Activated CD8-positive, alpha-beta memory T cell treated with anti-CD3 and anti-CD28 coated beads, Interleukin-2, amount 10 ng/mL, durations not matched to agents 7 days and 5 days (primary cell): ENCODE measurements around the gene TAF1D. TPM values are rescaled to one million over a fixed set of nuclear protein-coding genes. Genes with fewer than 3 reads are reported as not detected.

Experiments used
- ATAC-seq: fragments of 150-1000 bp; cut with Tn5 transposase; one replicate; pipeline ENCODE4 v1.10.0; 2021; ENCODE audit warnings: moderate library complexity
- CTCF ChIA-PET: fragments of 350-600 bp; sonication (Branson Sonifier 250); formaldehyde crosslinking; loops from one replicate; lab custom pipeline; 2021; ENCODE audit warnings: antibody characterized with exemption; lab: Charles Lee
- DNase-seq: peaks from one replicate; pipeline ENCODE4 v3.0.0-alpha.2; 2020
- H3K27ac Mint-ChIP-seq: one replicate; pipeline ENCODE4 v1.8.0; 2021; ENCODE audit warnings: mild to moderate bottlenecking, mixed read lengths
- H3K27me3 Mint-ChIP-seq: one replicate; pipeline ENCODE4 v1.8.0; 2021; ENCODE audit warnings: mixed read lengths
- H3K36me3 Mint-ChIP-seq: one replicate; pipeline ENCODE4 v1.8.0; 2021; ENCODE audit warnings: mild to moderate bottlenecking, mixed read lengths
- H3K4me1 Mint-ChIP-seq: one replicate; pipeline ENCODE4 v1.8.0; 2021; ENCODE audit warnings: mixed read lengths
- H3K4me3 Mint-ChIP-seq: one replicate; pipeline ENCODE4 v1.8.0; 2021; ENCODE audit warnings: mild to moderate bottlenecking, moderate library complexity, mixed read lengths
- H3K9me3 Mint-ChIP-seq: one replicate; pipeline ENCODE4 v1.8.0; 2022; ENCODE audit warnings: low read depth, mixed read lengths
- total RNA-seq, 2 experiments: library from RNA; stranded (reverse); gene quantifications; one replicate each; pipeline ENCODE4 v1.2.3, GENCODE V29; 2021

Gene TAF1D
- total RNA-seq, 2 experiments from 2014 or later, result 201 to 221 TPM

DNA sequence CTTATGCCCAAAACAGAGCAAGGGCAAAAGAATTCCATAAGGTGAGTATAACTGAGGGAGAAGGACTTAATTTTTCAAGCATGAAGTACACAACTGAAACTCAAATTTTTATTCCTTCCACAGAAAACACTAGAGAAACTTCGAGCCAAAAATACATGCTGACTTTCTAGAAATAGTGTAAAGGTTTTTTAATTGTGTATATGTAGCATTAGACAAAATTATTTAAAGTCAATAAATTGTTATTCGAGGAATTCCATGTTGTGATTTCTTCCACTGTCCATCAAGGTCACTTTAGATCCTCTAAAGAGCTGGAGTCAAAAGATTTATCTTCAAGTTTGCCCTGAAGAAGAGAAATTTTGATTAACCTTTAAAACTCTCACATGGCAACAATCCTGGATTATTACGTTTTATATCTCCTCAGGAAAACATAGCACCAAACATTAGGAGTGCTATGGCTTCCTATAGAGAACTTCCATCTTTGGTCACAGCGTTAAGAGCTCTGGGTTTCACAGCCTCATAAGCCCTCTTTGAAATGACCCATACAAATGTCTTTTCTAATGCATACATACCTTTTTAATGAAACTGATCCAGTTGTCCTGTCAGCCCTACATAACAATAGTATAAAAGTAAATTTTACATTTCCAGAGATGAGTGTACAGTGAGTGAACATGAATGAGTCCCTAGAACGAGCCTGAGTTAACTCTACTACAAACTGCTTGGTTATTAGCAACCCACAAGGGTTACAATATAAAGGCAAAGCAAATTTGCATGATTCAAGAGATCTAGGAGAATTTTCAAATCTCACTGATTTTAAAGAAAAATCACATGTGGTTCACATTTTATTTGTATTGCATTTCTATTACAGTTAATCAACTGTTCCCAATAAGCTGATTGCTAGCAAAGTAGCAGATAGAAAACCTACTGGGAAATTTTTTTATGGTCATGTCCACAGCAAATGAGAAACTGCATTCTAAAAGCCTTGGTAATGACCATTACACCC is 10.9 kb downstream of the TAF1D start:
- Mint-ChIP-seq H3K36me3 (peaks cover 75% of the 10 kb centered on the region), H3K4me3 (no peak overlapping the region), H3K9me3 (no peaks in the 10 kb centered on the region), H3K4me1 (peaks cover 36% of the 10 kb centered on the region), H3K27me3 (no peaks in the 10 kb centered on the region), H3K27ac (peak overlapping the region; percentile 73)
- CTCF ChIA-PET, result interaction anchor here (1.8 kb wide), 1 partner anchor 9 kb away, joined by 5 read pairs; no protein-coding TSS in a partner anchor
- DNase-seq (no peak), ATAC-seq (no peak)

DNA sequence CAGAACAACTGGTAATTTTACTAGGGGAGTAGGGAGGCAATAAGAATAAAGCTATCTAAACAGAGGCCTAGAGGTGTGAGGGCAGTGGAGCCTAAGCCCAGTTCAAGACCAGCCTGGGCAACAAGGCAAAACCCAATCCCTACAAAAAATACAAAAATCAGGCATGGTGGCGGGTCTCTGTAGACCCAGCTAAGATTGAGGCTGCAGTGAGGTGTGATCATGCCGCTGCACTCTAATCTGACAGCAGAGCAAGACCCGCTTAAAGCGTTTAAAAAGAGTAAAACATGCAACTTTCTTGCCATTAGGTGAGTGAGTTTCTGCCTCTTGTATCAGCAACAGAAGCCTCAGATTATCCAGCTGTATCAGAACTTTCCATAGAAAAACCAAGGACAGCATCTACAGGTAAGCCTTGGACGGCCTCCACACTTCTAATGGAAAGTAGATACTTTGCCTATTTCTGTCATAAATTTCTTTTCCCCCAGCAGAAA is 12.1 kb downstream of the TAF1D start:
- DNase-seq (no peak), ATAC-seq (no peak)
- Mint-ChIP-seq H3K4me3 (no peak overlapping the region), H3K27me3 (no peaks in the 10 kb centered on the region), H3K4me1 (peaks cover 24% of the 10 kb centered on the region), H3K27ac (peak overlapping the region; percentile 58), H3K9me3 (no peaks in the 10 kb centered on the region), H3K36me3 (peaks cover 70% of the 10 kb centered on the region)
- CTCF ChIA-PET, result no interaction called here

DNA sequence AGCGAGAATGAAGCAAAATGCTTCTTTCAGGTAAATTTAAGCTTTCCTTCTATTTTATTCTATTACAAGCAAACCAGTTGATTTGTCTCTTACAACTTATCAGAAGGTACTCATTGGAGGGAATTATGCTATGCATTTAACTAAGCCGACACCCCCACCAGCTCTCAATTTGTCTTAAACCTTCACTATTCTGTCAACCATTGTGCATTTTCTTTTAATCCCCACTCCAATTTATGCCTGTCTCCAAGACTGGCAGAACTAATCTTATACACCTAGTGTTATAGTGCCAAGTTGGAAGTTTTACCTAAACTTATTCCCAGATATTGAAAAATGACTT is 12.5 kb downstream of the TAF1D start:
- CTCF ChIA-PET, result no interaction called here
- no peak for ATAC-seq
- Mint-ChIP-seq H3K36me3 (peaks cover 70% of the 10 kb centered on the region), H3K9me3 (no peaks in the 10 kb centered on the region), H3K4me3 (no peak overlapping the region), H3K27me3 (no peaks in the 10 kb centered on the region), H3K27ac (peak overlapping the region; percentile 58), H3K4me1 (peaks cover 21% of the 10 kb centered on the region)
- DNase-seq, result no peak

DNA sequence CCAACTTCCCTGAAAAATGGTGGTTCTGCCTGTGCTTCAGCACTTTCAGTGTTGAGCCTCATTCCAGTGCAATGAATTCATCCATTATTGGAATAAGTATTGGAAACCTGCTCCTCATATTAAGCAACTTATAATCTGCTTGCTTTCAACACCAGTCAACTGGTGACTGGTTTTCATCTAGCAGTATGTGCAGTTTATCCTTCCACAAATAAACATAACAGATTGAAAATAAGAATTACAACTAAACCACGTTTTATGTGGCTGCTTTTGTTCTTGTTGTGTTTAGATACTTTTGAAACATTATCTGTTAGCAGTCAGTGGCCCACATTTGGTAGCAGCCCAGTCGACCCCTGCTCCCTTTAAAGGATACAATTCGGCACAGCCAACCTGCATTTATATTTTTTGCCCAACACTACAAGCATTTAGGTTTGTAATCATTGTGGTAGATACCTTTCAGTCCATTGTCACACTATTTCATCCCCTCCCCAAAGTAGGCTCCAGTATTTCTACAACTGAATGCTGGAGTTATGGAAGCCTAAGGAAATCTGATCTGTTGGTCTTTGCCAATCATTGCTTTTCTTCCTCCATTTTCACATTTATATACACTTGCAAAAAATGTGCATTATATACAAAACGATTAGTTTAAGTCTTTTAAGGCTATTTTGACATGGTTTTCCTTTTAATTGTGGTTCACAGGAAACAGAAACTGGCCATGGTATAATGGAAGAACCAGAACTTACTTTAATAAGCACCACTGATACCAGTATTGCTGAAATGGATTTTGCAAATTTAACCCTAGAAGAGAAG is 13.1 kb downstream of the TAF1D start:
- Mint-ChIP-seq H3K27me3 (no peaks in the 10 kb centered on the region), H3K4me3 (no peak overlapping the region), H3K27ac (peak overlapping the region; percentile 58), H3K9me3 (no peaks in the 10 kb centered on the region), H3K36me3 (peaks cover 69% of the 10 kb centered on the region), H3K4me1 (peaks cover 17% of the 10 kb centered on the region)
- no peak for ATAC-seq
- DNase-seq, result no peak
- CTCF ChIA-PET, result no interaction called here

DNA sequence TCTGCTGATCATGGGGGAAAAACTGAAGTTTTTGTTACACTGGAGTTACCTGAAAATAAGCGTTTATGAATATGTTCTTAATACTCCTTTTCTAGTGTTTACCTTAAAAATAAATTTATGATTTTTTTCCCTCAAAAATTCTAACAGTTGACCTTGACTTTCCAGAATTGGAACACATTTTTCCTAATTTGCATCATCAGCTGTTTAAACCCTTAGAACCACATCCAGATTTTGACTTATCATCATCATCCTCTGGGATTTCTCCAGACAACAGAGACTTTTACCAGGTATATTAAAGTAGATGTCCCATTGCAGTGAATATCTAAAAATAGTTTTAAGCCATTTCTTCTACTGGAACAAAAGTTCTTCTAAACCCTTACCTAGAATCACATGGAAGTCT is 17.2 kb downstream of the TAF1D start:
- H3K27ac Mint-ChIP-seq, result no peak overlapping the region
- ATAC-seq, result no peak
- no peak overlapping the region for H3K4me3 Mint-ChIP-seq
- no peak for DNase-seq
- no peaks in the 10 kb centered on the region for H3K9me3 Mint-ChIP-seq
- CTCF ChIA-PET, result interaction anchor here (0.9 to 1.2 kb wide), 2 partner anchors 18 to 788 kb away, joined by 3 read pairs; partner anchors contain the start of gene C11orf97
- H3K4me1 Mint-ChIP-seq, result peaks cover 11% of the 10 kb centered on the region
- no peaks in the 10 kb centered on the region for H3K27me3 Mint-ChIP-seq
- H3K36me3 Mint-ChIP-seq, result peaks cover 65% of the 10 kb centered on the region

DNA sequence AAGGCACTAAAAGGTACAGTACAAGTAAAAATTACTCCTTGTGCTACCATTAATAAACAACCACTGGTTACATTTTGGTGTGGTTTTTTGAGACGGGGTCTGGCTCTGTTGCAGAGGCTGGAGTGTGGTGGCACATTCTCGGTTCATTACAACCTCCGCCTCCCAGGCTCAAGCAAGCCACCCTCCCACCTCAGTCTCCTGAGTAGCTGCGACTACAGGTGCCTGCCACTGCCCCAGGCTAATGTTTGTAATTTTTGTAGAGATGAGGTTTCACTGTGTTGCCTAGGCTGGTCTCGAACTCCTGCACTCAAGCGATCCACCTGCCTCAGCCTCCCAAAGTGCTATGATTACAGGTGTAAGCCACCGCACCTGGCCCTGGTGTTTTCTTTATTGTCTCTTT is 20.8 kb downstream of the TAF1D start:
- H3K4me3 Mint-ChIP-seq, result no peak overlapping the region
- no peak overlapping the region for H3K27ac Mint-ChIP-seq

DNA sequence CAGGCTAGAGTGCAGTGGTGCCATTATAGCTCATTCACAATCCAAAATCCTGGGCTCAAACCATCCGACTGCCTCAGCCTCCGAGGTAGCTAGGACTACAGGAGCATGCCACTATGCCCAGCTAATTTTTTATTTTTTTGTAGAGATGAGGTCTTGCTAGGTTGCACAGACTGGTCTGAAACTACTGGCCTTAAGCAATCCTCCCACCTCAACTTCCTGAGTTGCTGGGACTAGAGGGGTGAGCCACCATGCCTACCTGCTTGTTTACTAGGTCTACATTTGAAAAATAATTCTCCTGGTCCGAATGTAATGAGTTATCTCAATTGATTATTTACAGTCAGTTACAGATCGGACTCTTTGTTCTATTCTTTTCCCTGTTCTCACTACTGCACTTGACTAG is 22.0 kb downstream of the TAF1D start:
- CTCF ChIA-PET, result interaction anchor here (0.8 to 1.4 kb wide), 3 partner anchors 19 to 71 kb away, joined by 3 to 4 read pairs (median 3); partner anchors contain the start of genes C11orf54 and TAF1D
- H3K27me3 Mint-ChIP-seq, result no peaks in the 10 kb centered on the region
- H3K9me3 Mint-ChIP-seq, result no peaks in the 10 kb centered on the region
- DNase-seq, result no peak
- ATAC-seq, result no peak
- H3K36me3 Mint-ChIP-seq, result peaks cover 74% of the 10 kb centered on the region
- peaks cover 26% of the 10 kb centered on the region for H3K4me1 Mint-ChIP-seq
- H3K4me3 Mint-ChIP-seq, result no peak overlapping the region
- peak overlapping the region; percentile 43 for H3K27ac Mint-ChIP-seq

More for the DNA sequence above, 20.8 kb downstream of the TAF1D start:
- Mint-ChIP-seq H3K36me3 (peaks cover 70% of the 10 kb centered on the region), H3K4me1 (peaks cover 26% of the 10 kb centered on the region), H3K27me3 (no peaks in the 10 kb centered on the region), H3K9me3 (no peaks in the 10 kb centered on the region)
- DNase-seq, result no peak
- no peak for ATAC-seq
- CTCF ChIA-PET, result no interaction called here

DNA sequence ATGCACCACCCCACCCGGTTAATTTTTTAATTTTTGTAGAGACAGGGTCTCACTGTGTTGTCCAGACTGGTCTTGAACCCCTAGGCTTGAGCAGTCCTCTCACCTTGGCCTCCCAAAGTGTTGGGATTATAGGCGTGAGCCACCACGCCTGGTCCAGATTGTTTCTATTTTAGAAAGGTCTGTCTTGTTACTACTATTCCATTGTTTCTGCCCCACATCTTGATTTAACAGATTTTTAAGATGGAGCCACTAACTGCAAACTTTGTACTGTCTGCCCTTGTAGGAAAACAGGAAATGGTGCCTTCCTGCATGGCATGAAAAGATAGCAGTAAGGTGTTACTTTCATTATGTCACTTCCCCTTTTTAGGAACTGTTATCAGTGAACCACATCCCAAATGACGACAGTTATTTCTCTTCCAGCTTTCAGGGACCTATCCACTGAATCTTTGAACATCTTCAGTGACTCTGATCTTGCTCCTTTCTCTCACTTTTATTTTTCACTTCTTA is 23.2 kb downstream of the TAF1D start:
- peaks cover 76% of the 10 kb centered on the region for H3K36me3 Mint-ChIP-seq

DNA sequence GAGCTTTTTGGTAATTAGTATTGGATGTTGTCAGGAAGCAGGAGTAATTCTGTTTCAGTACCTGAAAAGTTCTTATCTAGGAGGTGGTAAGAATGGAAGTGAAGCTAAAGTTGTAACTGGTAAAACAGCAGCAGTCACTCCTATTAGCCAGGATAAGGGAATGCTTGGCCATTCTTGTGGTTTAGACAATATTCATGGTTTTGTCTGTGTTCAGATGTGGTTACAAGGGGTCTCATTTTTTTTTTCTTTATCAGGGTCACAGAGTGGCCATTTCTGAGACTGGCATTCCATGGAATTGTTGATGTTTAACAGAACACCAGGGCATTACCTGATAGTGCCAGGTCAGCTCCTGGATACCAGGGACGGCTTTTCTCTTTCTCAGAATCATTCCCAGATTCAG is 23.8 kb downstream of the TAF1D start:
- peaks cover 23% of the 10 kb centered on the region for H3K4me1 Mint-ChIP-seq
- CTCF ChIA-PET, result interaction anchor here (0.8 to 0.9 kb wide), 2 partner anchors 10 to 15 kb away, joined by 3 read pairs; no protein-coding TSS in a partner anchor
- no peaks in the 10 kb centered on the region for H3K27me3 Mint-ChIP-seq
- H3K36me3 Mint-ChIP-seq, result peaks cover 77% of the 10 kb centered on the region
- ATAC-seq (no peak), DNase-seq (no peak)
- H3K4me3 Mint-ChIP-seq, result no peak overlapping the region
- peak overlapping the region; percentile 78 for H3K27ac Mint-ChIP-seq
- no peaks in the 10 kb centered on the region for H3K9me3 Mint-ChIP-seq

More for the DNA sequence above, 23.2 kb downstream of the TAF1D start:
- CTCF ChIA-PET, result interaction anchor here (0.9 to 1.4 kb wide), 2 partner anchors 16 to 18 kb away, joined by 3 read pairs; no protein-coding TSS in a partner anchor
- Mint-ChIP-seq H3K4me1 (peaks cover 24% of the 10 kb centered on the region), H3K27me3 (no peaks in the 10 kb centered on the region), H3K27ac (peak overlapping the region; percentile 78), H3K4me3 (peak overlapping the region; percentile 1), H3K9me3 (no peaks in the 10 kb centered on the region)
- no peak for DNase-seq
- ATAC-seq, result peak; percentile 47

DNA sequence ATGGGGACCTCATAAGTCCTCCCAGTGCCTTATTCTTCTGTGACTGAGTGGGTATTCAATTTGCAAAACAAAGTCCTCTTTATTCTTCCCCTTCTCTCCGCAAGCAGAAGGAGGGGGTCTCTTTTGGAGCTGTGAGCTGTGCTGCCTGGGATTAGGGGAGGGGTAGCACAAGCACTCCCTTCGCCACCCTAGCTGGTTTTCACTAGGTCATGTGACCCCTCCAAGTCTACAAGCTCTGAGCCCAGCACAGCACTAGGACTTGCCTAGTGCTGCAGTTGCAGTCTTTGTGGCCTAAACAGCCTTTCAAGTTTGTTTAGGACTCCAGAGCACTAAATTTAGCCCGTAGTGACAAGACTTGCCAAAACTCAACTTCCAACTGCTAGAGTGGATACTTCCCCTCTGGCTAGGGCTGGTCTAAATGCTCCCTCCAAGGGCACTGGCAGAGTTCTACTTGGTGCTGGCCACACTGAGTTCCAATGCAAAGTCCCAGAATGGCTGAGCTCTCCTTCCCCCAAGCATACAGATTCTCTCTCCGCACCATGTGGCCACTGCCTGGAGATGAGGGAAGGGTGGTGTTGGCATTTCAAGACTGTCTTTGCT is 25.4 kb downstream of the TAF1D start:
- CTCF ChIA-PET, result interaction anchor here (1.4 kb wide), 1 partner anchor 12 kb away, joined by 3 read pairs; no protein-coding TSS in a partner anchor
- H3K4me3 Mint-ChIP-seq, result no peak overlapping the region
- H3K27me3 Mint-ChIP-seq, result no peaks in the 10 kb centered on the region

DNA sequence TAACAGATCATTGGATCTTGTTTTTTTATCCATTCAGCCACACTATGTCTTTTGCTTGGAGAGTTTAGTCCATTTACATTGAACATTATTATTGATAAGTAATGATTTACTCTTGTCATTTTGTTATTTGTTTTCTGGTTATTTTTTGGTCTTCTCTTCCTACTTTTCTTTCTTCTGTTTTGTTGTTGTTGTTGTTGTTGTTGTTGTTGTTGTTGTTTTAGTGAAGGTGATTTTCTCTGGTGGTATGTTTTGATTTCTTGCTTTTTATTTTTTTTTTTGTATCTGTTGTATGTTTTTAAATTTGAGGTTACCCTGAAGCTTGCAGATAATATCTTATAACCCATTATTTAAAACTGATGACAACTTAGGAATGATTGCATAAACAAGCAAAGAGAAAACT is 28.6 kb downstream of the TAF1D start:
- Mint-ChIP-seq H3K36me3 (peaks cover 92% of the 10 kb centered on the region), H3K4me1 (peaks cover 10% of the 10 kb centered on the region), H3K9me3 (peaks cover 22% of the 10 kb centered on the region), H3K27ac (peak overlapping the region; percentile 42), H3K27me3 (no peaks in the 10 kb centered on the region), H3K4me3 (no peak overlapping the region)
- DNase-seq, result no peak
- CTCF ChIA-PET, result interaction anchor here (1.2 kb wide), 1 partner anchor 29 kb away, joined by 3 read pairs; no protein-coding TSS in a partner anchor
- no peak for ATAC-seq

More for the DNA sequence above, 25.4 kb downstream of the TAF1D start:
- DNase-seq (no peak), ATAC-seq (no peak)
- H3K36me3 Mint-ChIP-seq, result peaks cover 73% of the 10 kb centered on the region
- H3K4me1 Mint-ChIP-seq, result peaks cover 21% of the 10 kb centered on the region
- H3K27ac Mint-ChIP-seq, result peak overlapping the region; percentile 25
- peaks cover 3% of the 10 kb centered on the region for H3K9me3 Mint-ChIP-seq

DNA sequence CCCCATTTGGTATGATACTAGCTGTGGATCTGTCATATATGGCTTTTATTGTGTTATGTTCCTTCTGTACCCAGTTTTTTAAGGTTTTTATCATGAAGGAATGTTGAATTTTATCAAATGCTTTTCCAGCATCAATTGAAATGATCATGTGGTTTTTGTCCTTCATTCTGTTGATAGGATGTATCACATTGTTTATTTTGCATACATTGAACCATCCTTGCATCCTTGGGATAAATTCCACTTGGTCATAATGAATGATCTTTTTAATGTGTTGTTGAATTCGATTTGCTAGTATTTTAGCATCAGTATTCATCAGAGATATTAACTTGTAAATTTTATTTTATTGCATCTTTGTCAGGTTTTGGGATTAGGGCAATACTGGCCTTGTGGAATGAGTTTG is 31.1 kb downstream of the TAF1D start:
- Mint-ChIP-seq H3K27me3 (no peaks in the 10 kb centered on the region), H3K36me3 (peaks cover 88% of the 10 kb centered on the region), H3K9me3 (peaks cover 22% of the 10 kb centered on the region), H3K4me3 (no peak overlapping the region), H3K27ac (no peak overlapping the region), H3K4me1 (peaks cover 4% of the 10 kb centered on the region)
- no peak for DNase-seq
- CTCF ChIA-PET, result no interaction called here
- ATAC-seq, result no peak
